Epithelial cell of esophagus (primary cell): ENCODE data around the gene ETS1.

ENCODE experiments used
- DNase-seq: peaks from one replicate; pipeline ENCODE4 v3.0.0; 2010; ENCODE audit warnings: low read depth
- H3K4me3 ChIP-seq: 2 replicates; pipeline ENCODE4 v1.5.1; 2011; ENCODE audit warnings: mild to moderate bottlenecking, low read length, control low read depth
- CTCF ChIP-seq: IDR thresholded peaks from 2 replicates; pipeline ENCODE4 v1.5.1; 2011; ENCODE audit warnings: low read depth, mild to moderate bottlenecking, low read length, control low read depth, inconsistent platforms; ENCODE audit not compliant: insufficient read depth; ENCODE audit errors: missing control alignments

ETS1 gene

GRCh38 chr11:128563942-128564641, 23.3 kb downstream of the ETS1 start:
- no peak for DNase-seq
- TF ChIP-seq CTCF, result no peak

GRCh38 chr11:128563308-128563707, 24.1 kb downstream of the ETS1 start:
- no peak for TF ChIP-seq CTCF
- no peak overlapping the region for H3K4me3 ChIP-seq
- DNase-seq, result no peak

More at GRCh38 chr11:128563942-128564641, 23.3 kb downstream of the ETS1 start:
- no peak overlapping the region for H3K4me3 ChIP-seq

GRCh38 chr11:128559496-128560103, 27.8 kb downstream of the ETS1 start:
- TF ChIP-seq CTCF, result no peak
- H3K4me3 ChIP-seq, result no peak overlapping the region
- DNase-seq, result peak; percentile 58

- DNase-seq, result peak; percentile 29
- peak; percentile 27 for TF ChIP-seq CTCF
- H3K4me3 ChIP-seq, result no peak overlapping the region
Observed at GRCh38 chr11:128555606-128556005, 31.8 kb downstream of the ETS1 start.

GRCh38 chr11:128553662-128554362, 33.5 kb downstream of the ETS1 start:
- no peak for TF ChIP-seq CTCF
- H3K4me3 ChIP-seq, result no peak overlapping the region
- no peak for DNase-seq

- TF ChIP-seq CTCF, result no peak
- peak; percentile 96 for DNase-seq
- no peak overlapping the region for H3K4me3 ChIP-seq
Observed at GRCh38 chr11:128552783-128553661, 34.3 kb downstream of the ETS1 start.
